ENCODE results near the gene CDYL.
A peak's percentile ranks its signal among the peaks of the same experiment; 100 is the strongest.

The CDYL gene

DNA sequence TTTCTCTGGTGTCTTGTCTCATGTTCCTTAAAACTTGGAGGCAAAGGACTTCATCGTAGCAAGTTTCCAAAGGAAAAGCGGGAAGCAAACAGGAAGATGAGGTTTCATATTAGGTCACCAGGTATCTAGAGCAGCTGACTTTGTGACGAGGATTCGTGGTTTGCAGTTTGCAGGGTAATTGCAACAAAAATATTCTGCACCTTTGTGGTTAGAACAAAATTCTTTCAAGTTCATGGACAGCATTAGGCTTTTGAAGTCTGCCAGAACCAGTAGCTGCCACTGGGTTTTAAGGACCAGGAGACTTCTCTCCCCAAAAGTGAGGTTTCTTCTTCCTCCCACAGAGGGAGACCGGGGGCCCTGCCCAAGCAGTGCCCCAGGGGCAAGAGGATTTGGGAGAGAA is 164.2 kb downstream of the CDYL start:
- DNase-seq, result no peak

DNA sequence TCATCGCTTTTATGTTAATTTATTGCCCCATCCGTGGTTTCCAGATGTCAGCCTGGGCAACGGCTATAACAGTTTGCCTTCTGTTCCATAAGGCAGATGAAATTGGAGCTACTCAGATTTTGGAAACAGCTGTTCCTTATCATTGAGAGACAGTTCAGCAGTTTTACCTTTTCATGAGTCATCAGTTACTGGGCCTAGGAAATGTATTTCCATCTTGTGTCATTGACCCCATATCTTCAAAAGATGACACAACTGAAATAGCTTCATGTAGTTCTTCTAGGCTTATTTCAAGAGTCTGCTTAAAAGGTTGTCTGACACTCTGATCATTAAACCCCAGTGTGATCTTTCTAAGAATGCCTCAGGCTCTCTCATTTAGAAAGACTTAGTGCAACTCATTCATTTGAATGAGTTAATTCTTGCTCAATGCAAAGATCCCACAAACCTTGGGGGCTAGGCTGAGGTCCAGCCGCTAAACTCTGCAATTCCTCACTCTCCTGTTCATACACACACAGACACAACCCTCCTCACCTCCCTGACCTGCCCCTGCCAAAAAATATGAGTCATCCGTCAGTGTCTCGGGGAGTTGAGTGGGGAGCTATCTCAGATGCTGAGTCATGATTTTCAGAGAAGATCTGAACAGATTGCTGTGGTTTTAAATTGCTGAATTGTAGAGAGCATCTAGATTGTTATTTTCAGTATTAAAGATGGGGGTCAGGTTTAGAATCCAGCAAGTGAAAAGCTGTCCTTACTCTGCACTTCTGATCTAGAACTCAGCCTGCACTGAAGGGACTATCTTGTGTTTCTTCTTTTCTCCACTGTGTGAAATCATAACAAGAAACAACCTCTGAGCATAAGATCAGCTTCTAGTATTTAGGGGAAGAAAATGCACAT is 165.8 kb downstream of the CDYL start:
- peak; percentile 20 for DNase-seq

DNA sequence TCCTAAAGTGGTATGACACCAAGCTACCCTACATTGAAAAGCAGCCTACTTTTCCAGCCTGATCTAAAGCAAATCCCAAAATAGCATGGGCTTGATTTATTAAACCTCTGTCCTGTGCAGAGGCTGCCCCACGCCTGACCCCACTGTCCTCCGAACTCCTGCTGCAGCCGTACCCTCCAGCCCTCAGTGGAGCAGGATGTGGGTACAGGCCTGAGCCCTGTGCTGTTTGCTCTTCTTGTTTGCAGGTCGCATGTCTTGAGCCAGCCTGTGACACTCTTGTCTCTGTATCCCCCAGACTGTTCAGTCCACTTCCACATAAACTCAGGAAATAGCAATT is 166.4 kb downstream of the CDYL start:
- no peak for DNase-seq

DNA sequence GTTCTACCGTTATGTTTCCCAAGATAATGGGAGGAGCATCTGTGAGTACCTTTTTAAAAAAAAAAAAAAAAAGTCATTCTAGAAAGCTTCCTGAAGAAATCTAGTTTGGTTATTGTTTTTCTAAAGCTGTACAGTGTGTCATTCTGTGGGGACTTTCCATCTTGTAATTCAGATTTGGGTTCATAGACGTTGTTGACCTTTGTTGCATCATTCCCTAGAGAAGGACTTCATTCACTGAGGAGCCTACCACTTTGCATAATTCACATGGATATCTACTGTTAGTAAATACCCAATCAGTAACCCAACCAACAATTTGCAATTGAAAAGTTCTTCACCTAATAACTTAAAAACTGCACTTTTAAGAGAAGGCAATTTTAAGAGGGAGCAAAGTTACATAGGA is 167.5 kb downstream of the CDYL start:
- no peak for DNase-seq

DNA sequence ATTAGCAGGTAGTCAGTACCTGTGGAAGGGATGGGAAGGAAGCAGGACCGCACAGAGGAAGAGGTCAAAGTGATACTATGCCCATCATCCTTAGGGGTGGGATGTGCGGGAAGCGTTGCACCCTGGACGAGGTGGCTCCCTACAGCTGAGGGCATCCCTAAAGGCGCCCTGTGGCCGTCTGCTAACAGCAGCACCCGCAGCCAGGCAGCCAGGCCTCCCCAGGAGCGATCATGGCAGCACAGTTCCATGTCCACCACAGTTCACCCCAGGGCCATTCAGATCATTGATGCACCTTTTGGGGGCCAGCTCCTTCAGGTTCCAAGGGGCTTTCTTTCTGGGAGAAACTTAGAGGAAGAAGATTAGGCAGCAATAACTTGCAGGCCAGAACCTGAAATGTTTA is 168.1 kb downstream of the CDYL start:
- no peak for DNase-seq

DNA sequence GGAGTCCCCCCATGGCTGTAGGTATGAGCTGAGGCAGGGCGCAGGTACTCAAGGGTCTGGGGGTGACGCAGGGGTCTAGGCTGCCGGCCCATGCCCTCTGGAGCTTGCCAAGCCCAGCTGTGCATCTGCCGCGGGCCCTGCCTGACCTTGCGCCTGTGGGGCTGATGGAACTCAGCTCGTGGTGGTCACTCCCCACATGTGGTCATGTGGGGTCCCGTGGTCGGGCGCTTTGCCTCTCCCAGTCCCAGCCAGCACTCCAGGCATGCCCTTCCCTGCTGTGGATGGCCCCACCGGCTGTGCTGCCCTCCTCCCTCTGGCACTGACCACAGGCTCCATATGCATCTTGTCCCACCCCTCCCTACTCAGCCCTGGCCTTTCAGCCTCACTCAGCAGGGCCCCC is 170.3 kb downstream of the CDYL start:
- no peak for DNase-seq

DNA sequence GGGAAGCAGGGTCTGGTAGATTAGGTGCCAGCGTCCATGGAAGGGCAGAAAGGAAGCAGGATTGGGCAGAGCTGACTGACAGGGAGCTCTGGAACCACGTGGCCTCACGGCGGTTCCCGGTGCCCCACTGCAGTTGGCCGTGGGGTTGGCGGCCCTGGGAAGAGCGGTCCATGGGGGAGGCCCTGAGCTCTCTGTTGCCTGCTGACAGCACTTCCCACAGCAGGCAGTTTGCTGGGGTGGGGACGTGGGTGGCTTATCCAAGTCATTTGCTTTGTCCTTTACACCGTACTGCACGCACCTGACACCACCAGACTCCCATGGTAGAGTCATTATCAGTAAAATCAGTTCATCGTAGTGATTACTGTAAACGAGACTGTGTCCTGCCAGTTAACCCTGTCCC is 171.5 kb downstream of the CDYL start:
- DNase-seq, result no peak

DNA sequence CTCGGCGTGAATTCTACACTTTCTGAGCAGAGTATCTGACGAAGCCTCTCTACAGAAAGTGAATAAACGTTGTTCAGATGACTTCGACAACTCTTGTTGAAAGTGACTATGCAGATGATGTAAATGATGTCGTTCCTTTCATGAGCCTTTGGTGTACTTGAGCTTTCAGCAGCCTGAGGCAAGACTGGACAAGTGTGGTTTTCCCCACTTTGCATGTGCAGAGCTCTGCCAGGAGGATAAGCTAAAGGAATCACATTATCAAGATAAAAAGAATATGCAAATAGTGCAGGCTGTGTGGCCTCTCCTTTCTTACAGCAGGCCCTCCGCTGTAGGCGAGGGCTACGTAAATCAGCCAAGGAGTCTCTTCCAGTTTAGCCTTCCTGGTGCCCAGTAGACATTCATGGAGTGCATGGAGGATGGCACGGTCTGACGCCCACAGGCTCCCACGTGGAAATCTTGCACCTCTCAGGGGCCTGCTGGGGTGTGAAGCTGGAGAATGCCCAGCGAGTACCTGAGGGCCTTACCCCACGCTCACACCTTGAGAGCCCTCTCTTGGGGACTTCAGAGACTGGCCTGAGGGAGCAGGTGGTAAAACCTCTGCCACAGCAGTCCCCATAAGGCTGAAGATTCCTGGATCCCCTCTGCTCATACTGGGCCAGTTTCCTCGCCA is 172.7 kb downstream of the CDYL start:
- no peak for DNase-seq

DNA sequence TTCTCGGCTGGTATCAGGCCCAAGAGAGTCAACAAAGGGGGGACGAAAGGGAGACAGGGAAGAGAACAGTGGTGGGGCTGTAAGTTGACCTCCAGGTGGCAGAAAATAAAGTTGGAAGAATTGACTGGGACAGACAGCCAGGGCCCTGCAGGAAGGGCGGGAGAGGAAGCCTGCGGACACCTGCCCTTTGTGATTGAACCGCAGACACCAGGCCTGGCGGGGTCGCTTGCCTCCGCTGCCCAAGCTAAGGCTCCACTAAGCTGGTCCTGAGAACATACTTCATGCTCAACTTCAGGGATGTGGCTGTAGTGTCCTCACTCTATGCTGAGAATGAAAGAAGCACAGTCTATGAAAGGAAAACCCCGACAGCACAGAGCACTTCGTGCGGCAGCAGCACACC is 173.9 kb downstream of the CDYL start:
- DNase-seq, result no peak

DNA sequence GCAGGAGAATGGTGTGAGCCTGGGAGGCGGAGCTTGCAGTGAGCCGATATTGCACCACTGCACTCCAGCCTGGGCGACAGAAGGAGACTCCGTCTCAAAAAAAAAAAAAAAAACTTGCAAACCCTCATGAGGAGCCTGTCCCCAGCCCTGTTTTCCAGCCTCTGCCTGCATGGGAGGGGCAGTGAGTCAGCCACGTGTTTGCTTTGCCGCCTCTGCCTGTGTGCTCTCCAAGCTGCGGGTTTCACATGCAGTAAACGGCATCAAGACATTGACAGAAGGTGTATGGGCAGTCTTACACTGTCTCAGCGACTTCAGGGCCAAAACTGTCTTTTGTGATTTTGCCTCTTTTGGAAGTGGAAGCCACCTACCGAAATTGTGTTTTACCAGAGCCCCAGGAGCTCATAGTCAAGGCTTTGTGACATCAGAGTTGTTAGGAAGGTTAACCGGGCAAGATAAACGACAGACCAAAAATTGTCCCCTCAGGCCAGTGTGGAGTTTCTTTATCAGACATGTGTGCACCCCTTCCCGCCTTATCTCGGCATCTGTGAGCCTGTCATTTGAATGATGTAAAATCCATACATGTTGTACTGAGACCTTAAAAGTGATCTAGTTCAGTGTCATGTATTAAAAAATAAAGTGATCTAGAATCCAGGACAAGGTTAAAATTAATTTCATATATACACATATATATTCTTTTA is 174.8 kb downstream of the CDYL start:
- DNase-seq, result no peak

DNA sequence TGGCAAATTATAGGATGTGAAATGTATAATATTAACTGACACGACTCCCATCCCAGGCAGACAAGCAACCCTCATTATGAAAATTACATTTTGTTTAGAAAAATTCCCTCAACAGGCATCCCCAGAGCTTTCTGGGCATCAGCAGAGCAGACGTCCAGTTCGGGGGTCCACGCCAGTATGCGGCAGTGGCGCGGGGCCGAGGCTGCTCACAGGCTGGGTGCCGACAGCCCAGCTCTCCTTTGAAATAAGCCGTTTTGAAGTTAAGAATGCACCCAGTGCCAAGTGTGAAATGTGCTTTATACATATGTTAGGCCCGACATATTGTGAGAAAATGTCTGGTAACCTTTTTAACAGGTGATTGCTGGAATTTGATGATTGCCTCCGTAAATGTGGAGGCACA is 177.2 kb downstream of the CDYL start:
- DNase-seq, result no peak

DNA sequence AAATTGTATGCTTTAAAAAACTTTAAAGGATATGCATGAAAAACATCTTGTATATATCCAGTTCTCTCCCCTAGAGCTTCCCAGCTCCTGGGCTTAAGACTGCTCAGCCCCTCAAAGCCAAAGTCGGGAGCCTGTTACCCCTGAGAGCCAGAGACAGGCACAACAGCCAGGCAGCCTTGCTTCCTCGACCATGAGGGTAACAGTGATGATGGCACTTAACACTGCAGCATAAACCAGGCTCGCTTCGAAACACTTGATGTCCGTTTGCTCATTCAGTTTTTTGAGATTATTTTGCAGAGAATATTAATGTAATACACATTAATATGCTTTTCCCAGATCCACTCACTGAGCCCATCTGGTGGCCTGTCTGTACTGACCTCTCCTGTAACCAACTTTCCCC is 180.4 kb downstream of the CDYL start:
- no peak for DNase-seq

DNA sequence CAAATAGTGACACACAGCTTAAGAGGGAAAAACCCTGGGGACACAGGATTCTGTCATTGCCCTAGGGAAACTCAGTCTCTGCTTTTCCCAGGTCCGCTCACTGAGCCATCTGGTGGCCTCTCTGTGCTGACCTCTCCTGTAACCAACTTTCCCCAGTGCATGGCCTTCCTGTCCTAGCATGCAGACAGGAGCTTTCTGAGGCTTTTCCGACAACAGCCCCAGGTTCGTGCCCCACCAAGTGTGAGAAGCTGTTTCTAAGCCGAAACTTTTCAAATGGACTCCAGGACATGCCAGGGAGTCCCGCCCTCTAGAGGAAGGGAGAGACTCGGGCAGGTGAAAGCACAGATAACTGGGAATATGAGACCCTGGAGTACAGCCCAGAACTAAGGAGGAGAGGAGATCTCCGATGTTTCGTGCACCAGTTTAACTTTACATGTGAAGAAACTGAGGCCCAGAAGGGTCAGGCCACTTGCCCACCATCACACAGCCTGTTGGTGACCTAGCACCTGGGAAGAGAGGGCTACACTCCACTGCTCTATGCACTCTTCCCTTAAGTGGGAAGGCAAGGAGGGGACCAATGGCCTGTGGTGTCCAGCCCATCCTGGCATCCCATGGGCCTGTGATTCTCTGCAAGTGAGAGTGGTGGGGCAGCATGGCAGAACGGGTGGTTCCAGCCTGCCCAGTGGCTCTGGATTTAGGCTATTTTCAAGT is 181.5 kb downstream of the CDYL start:
- DNase-seq, result no peak

DNA sequence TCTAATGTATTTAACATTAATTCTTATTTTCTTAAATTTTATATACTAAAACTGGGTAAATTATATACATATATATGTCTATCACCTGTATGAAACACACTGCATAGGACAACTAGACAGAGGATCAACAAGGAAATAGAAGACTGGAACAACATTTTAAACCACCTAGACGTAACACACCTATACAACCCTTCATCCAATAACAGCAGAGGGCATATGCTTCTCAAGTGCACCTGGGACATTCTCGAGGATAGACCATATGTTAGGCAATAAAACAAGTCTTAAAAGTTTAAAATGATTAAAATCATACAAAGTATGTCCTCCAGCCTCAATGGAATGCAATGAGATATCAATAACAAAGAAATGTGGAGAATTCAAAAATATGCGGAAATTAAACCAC is 182.4 kb downstream of the CDYL start:
- no peak for DNase-seq

DNA sequence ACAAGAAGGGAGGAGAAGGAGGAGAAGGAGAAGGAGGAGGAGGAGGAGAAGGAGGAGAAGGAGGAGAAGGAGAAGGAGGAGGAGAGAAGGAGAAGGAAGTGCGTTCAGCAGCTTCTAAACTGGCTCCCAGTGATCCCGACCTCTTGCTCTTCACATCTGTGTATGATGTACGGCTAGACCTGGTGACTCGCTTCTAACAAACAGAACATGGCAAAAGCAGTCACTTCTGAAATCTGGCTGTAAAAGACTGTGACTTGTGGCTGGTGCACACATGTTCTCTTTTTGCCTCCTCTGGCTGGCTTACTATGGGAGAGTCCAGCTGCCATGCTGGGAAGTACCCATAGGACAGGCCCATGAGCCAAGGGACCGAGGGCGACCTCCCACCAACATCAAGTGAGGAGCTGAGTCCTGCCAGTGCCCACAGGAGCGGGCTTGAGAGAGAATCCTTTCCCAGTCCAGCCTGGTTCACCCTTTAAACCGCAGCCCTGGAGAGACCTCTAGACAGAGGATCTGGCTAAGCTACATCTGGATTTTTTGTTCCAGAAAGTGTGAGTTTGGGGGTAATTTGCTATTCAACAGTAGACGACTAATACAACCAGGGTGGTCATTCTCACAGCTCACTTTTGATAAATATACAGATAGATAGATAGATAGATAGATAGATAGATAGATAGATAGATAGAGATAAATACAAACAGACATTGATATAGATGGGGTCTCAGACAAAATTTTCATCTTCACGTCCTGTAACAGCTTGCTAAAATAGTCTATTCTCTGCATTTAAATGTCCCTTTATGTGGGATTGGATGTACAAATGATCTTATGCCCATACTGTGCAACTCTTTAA is 185.3 kb downstream of the CDYL start:
- DNase-seq, result no peak

DNA sequence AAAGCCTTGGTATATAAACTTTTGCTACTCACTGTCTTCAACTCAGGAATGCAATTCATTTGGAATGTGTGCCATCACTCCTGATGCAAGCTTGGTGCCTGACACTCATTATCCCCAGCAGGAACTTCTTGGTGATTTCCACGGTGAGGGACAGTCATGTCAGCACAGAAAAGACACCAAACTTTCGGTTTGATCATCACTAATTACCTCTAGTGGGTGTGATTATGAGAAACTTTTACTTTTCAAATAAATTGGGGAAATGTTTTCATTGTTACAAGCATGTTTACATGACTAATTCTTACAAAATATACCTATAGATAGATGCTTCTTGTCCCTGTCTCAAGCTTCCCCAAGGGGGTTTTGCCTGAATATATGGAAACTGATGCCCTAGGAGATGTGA is 186.7 kb downstream of the CDYL start:
- no peak for DNase-seq

DNA sequence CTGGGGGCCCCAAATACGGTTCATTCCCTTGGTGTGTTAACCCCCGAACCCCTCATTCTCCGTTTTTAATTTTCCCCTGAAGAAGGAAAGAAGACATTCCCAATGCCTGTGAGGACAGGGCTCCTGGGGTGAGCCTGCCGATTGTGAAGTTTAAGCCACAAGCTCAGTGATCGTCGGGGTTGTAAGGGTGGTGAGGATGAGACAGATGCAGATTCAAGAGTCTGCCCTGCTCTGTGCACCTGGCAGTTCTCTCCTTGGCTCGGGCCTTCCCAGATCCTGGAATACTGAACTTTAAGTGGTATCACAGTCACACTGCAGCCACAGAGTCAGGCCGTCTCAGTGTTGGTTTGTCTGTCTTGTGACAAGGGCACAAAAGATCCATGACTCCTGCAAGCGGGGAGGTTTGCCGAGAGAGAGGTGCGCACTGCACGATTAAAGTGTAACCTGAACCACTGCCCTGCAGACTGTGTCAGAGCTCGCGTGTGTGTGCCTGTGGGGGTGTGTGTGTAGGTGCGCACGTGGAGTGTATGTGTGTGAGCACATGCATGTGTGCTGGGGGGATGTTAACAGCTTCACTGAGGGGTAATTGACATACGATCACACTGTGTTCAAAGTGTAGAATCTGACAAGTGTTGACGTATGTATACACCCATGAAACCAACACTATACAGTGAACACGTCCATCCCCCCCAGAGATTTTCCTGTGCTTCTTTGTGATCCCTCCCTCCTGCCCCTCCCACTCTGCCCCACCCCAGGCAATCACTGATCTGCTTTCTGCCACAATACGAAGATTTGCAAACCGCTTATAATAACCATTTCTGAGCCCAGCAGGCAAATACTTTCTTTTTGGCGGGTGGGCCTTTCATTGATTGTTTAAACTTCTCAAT is 188.7 kb downstream of the CDYL start:
- no peak for DNase-seq

DNA sequence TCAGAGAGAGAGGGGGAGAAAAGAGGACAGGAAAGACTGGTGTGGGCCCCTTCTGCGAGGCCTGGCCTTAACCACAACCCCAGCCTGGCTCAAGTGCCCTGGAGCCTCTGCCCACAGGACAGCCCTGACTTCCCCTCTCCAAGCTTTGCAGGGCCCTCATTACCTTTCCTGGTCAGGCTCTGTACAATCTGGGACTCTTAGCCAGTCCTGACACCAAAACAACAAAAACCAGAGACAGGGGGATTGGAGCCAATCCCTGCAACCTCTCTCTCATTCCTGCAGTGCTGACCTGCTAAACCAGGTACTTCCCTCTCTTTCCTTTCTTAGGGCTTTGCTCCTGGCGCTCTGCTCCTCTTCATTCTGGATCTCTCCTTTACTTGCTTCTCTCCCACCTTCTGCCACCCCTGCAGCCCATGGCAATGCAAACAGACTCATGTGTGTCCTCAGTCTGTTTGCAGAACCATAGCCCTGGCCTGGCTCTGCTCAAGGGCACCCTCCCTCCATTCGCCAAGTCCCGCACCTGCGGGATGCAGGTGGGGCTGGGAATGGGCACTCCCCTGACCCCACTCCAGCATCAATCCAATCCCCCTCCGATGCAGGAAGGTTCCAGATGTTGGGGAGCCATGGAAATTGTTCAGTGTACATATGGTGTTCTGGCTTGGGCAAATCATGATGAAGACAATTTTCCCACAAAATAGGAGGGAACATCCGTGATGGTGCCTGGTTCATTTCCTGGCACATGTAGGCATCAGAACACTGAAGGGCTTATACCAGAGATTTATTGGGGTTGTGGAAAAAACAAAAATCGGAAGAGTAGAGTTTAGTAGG is 189.6 kb downstream of the CDYL start:
- DNase-seq, result no peak

DNA sequence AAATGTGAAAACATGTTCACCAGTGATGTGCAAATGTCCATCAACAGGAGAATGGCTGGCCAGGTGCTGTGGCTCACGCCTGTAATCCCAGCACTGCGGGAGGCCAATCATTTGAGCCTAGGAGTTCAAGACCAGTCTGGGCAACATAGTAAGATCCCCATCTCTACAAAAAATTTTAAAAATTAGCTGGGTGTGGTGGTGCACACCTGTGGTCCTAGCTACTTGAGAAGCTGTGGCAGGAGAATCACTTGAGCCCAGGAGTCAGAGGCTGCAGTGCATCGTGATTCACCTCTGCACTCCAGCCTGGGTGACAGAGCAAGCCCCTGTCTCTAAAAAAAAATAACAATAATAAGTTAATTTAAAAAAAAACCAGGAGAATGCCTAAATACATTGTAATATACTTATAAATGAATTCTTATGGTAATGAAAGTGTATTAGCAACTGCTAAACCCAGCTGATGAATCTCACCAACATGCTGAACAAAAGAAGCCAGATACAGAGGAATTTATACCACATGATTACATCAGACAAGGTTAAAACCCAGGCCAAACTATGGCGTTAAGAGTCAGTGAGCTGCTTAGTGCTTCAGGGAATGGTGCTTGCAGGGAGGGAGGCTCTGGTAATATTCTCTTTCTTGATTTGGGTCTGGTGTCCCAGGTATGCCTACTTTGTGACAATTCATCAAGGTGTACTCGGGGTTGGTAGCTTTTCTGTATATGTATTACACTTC is 191.3 kb downstream of the CDYL start:
- no peak for DNase-seq

All from CD4-positive, alpha-beta T cell treated with Interleukin-17A for 1 hour (primary cell).